Activated T-cell treated with anti-CD3 and anti-CD28 coated beads, Interleukin-2, amount 50 U/mL, for 72 hours (primary cell): ENCODE results near the gene SEL1L3. TPM values are rescaled to one million over a fixed set of nuclear protein-coding genes. Genes with fewer than 3 reads are reported as not detected.

Experiments
- ATAC-seq, 2 donors: fragments of 150-1000 bp; cut with Tn5 transposase; replicated peaks in 1 of 2; 2 replicates each; pipeline ENCODE4 v1.10.0; 2021; ENCODE audit warnings: moderate library complexity in 2 of 2, mild to moderate bottlenecking in 1 of 2
- DNase-seq, 2 donors: peaks; one replicate each; pipeline ENCODE4 v3.0.0; 2021 to 2022; ENCODE audit warnings: mixed read lengths in 1 of 2
- H3K27ac Mint-ChIP-seq: one replicate; pipeline ENCODE4 v1.8.0; 2022; ENCODE audit warnings: mild to moderate bottlenecking, moderate library complexity, mixed read lengths
- H3K27me3 Mint-ChIP-seq: one replicate; pipeline ENCODE4 v1.8.0; 2022; ENCODE audit warnings: low read depth, mixed read lengths
- H3K36me3 Mint-ChIP-seq, 2 donors: one replicate each; pipeline ENCODE4 v1.8.0; 2022; ENCODE audit warnings: mixed read lengths in 2 of 2, mild to moderate bottlenecking in 1 of 2; ENCODE audit not compliant: insufficient read depth in 2 of 2
- H3K4me1 Mint-ChIP-seq: one replicate; pipeline ENCODE4 v1.8.0; 2022; ENCODE audit warnings: low read depth, mixed read lengths
- H3K4me3 Mint-ChIP-seq, 2 donors: one replicate each; pipeline ENCODE4 v1.8.0; 2022; ENCODE audit warnings: mild to moderate bottlenecking in 2 of 2, mixed read lengths in 2 of 2, moderate library complexity in 2 of 2
- H3K9me3 Mint-ChIP-seq, 2 donors: one replicate each; pipeline ENCODE4 v1.8.0; 2022; ENCODE audit warnings: mixed read lengths in 2 of 2
- total RNA-seq, 2 donors: library from RNA; stranded (reverse); gene quantifications; one replicate each; pipeline ENCODE4 v1.2.3, GENCODE V29; 2022

Gene SEL1L3
- total RNA-seq, 2 donors from 2014 or later: 27.7 to 61.2 TPM

- DNase-seq (no peak), ATAC-seq (no peak)
- peaks cover 6 to 9% of the 10 kb centered on the region in 2 donors for H3K36me3 Mint-ChIP-seq
- H3K4me1 Mint-ChIP-seq: no peaks in the 10 kb centered on the region
- no peak overlapping the region for H3K4me3 Mint-ChIP-seq
- H3K9me3 Mint-ChIP-seq: peaks cover 3% of the 10 kb centered on the region in 2 donors
- no peaks in the 10 kb centered on the region for H3K27me3 Mint-ChIP-seq
- no peak overlapping the region for H3K27ac Mint-ChIP-seq
Observed at GRCh38 chr4:25755911-25756310, 106.9 kb downstream of the SEL1L3 start.

- Mint-ChIP-seq H3K36me3 (peaks cover 2% of the 10 kb centered on the region in 2 donors), H3K4me3 (no peak overlapping the region)
- ATAC-seq: no peak
Observed at GRCh38 chr4:25753239-25753638, 109.5 kb downstream of the SEL1L3 start.

GRCh38 chr4:25750874-25751273, 111.9 kb downstream of the SEL1L3 start:
- Mint-ChIP-seq H3K36me3 (peaks cover 2% of the 10 kb centered on the region in 2 donors), H3K4me1 (no peaks in the 10 kb centered on the region), H3K27me3 (no peaks in the 10 kb centered on the region), H3K9me3 (no peaks in the 10 kb centered on the region), H3K4me3 (no peak overlapping the region), H3K27ac (no peak overlapping the region)
- DNase-seq (no peak), ATAC-seq (no peak)

More at GRCh38 chr4:25753239-25753638, 109.5 kb downstream of the SEL1L3 start:
- Mint-ChIP-seq H3K27ac (no peak overlapping the region), H3K27me3 (no peaks in the 10 kb centered on the region), H3K9me3 (no peaks in the 10 kb centered on the region), H3K4me1 (no peaks in the 10 kb centered on the region)
- DNase-seq: no peak

GRCh38 chr4:25749150-25749794, 113.5 kb downstream of the SEL1L3 start:
- no peaks in the 10 kb centered on the region for H3K27me3 Mint-ChIP-seq
- ATAC-seq (no peak), DNase-seq (no peak)
- no peaks in the 10 kb centered on the region for H3K9me3 Mint-ChIP-seq
- H3K4me3 Mint-ChIP-seq: no peak overlapping the region
- H3K27ac Mint-ChIP-seq: no peak overlapping the region
- no peaks in the 10 kb centered on the region for H3K4me1 Mint-ChIP-seq
- H3K36me3 Mint-ChIP-seq: peaks cover 0 to 2% of the 10 kb centered on the region in 2 donors

- no peak for ATAC-seq
- no peak overlapping the region for H3K4me3 Mint-ChIP-seq
- no peaks in the 10 kb centered on the region for H3K4me1 Mint-ChIP-seq
- no peak overlapping the region for H3K27ac Mint-ChIP-seq
- DNase-seq: no peak
- no peaks in the 10 kb centered on the region for H3K27me3 Mint-ChIP-seq
- no peaks in the 10 kb centered on the region for H3K9me3 Mint-ChIP-seq
- no peaks in the 10 kb centered on the region for H3K36me3 Mint-ChIP-seq
Observed at GRCh38 chr4:25743971-25744370, 118.8 kb downstream of the SEL1L3 start.

- no peaks in the 10 kb centered on the region for H3K4me1 Mint-ChIP-seq
- no peak for ATAC-seq
- H3K36me3 Mint-ChIP-seq: no peaks in the 10 kb centered on the region
- no peak overlapping the region for H3K27ac Mint-ChIP-seq
- no peaks in the 10 kb centered on the region for H3K9me3 Mint-ChIP-seq
- H3K4me3 Mint-ChIP-seq: no peak overlapping the region
- no peaks in the 10 kb centered on the region for H3K27me3 Mint-ChIP-seq
- DNase-seq: no peak
Observed at GRCh38 chr4:25729564-25729963, 133.2 kb downstream of the SEL1L3 start.

- no peak overlapping the region for H3K4me3 Mint-ChIP-seq
Observed at GRCh38 chr4:25728886-25729285, 133.9 kb downstream of the SEL1L3 start.

GRCh38 chr4:25727711-25728493, 134.9 kb downstream of the SEL1L3 start:
- Mint-ChIP-seq H3K36me3 (no peaks in the 10 kb centered on the region), H3K4me3 (no peak overlapping the region), H3K9me3 (no peaks in the 10 kb centered on the region), H3K27ac (no peak overlapping the region), H3K4me1 (no peaks in the 10 kb centered on the region), H3K27me3 (no peaks in the 10 kb centered on the region)
- ATAC-seq: no peak
- DNase-seq: no peak

More at GRCh38 chr4:25728886-25729285, 133.9 kb downstream of the SEL1L3 start:
- no peaks in the 10 kb centered on the region for H3K9me3 Mint-ChIP-seq
- no peak for DNase-seq
- H3K36me3 Mint-ChIP-seq: no peaks in the 10 kb centered on the region
- ATAC-seq: no peak
- no peak overlapping the region for H3K27ac Mint-ChIP-seq
- H3K27me3 Mint-ChIP-seq: no peaks in the 10 kb centered on the region
- no peaks in the 10 kb centered on the region for H3K4me1 Mint-ChIP-seq

GRCh38 chr4:25725870-25726269, 136.9 kb downstream of the SEL1L3 start:
- H3K4me3 Mint-ChIP-seq: no peak overlapping the region
- no peak overlapping the region for H3K27ac Mint-ChIP-seq
- no peak for ATAC-seq
- no peak for DNase-seq
- H3K27me3 Mint-ChIP-seq: no peaks in the 10 kb centered on the region
- no peaks in the 10 kb centered on the region for H3K36me3 Mint-ChIP-seq
- H3K4me1 Mint-ChIP-seq: no peaks in the 10 kb centered on the region
- H3K9me3 Mint-ChIP-seq: no peaks in the 10 kb centered on the region

- H3K9me3 Mint-ChIP-seq: no peaks in the 10 kb centered on the region
- no peaks in the 10 kb centered on the region for H3K4me1 Mint-ChIP-seq
- no peaks in the 10 kb centered on the region for H3K36me3 Mint-ChIP-seq
- no peak overlapping the region for H3K4me3 Mint-ChIP-seq
- DNase-seq (no peak), ATAC-seq (no peak)
- H3K27me3 Mint-ChIP-seq: no peaks in the 10 kb centered on the region
- H3K27ac Mint-ChIP-seq: no peak overlapping the region
Observed at GRCh38 chr4:25723409-25723808, 139.4 kb downstream of the SEL1L3 start.

- H3K9me3 Mint-ChIP-seq: no peaks in the 10 kb centered on the region
- DNase-seq (no peak), ATAC-seq (no peak)
- H3K27me3 Mint-ChIP-seq: no peaks in the 10 kb centered on the region
- no peaks in the 10 kb centered on the region for H3K4me1 Mint-ChIP-seq
- no peak overlapping the region for H3K4me3 Mint-ChIP-seq
- no peak overlapping the region for H3K27ac Mint-ChIP-seq
- no peaks in the 10 kb centered on the region for H3K36me3 Mint-ChIP-seq
Observed at GRCh38 chr4:25722964-25723363, 139.8 kb downstream of the SEL1L3 start.

GRCh38 chr4:25713812-25714211, 149.0 kb downstream of the SEL1L3 start:
- Mint-ChIP-seq H3K4me1 (no peaks in the 10 kb centered on the region), H3K9me3 (peaks cover 0 to 3% of the 10 kb centered on the region in 2 donors), H3K36me3 (peaks cover 1 to 2% of the 10 kb centered on the region in 2 donors), H3K4me3 (no peak overlapping the region), H3K27ac (no peak overlapping the region), H3K27me3 (no peaks in the 10 kb centered on the region)
- DNase-seq (no peak), ATAC-seq (no peak)

- DNase-seq (no peak), ATAC-seq (no peak)
- Mint-ChIP-seq H3K36me3 (peaks cover 1 to 4% of the 10 kb centered on the region in 2 donors), H3K9me3 (peaks cover 0 to 3% of the 10 kb centered on the region in 2 donors), H3K4me3 (no peak overlapping the region), H3K27me3 (no peaks in the 10 kb centered on the region), H3K4me1 (no peaks in the 10 kb centered on the region), H3K27ac (no peak overlapping the region)
Observed at GRCh38 chr4:25712611-25713010, 150.2 kb downstream of the SEL1L3 start.
